Suppressor macrophage (primary cell): ENCODE data around the gene CDCA7.
"Not testable (repeated sequence)": the region's sequence is repeated elsewhere in the genome, so short reads cannot be mapped to it uniquely, and the experiment has no call there.

Source experiments
- DNase-seq, 4 experiments: peaks; one replicate each; pipeline ENCODE4 v3.0.0-alpha.2; 2020 to 2022
- total RNA-seq, 17 experiments: gene quantifications; one replicate each; lab custom pipeline; 2026; ENCODE audit warnings: mixed read lengths in 6 of 17, inconsistent platforms in 3 of 17; lab: John Stamatoyannopoulos, UW

Gene CDCA7
- total RNA-seq: 0.21 to 14.4 (median 3.7) reads per million in 17 experiments

DNA sequence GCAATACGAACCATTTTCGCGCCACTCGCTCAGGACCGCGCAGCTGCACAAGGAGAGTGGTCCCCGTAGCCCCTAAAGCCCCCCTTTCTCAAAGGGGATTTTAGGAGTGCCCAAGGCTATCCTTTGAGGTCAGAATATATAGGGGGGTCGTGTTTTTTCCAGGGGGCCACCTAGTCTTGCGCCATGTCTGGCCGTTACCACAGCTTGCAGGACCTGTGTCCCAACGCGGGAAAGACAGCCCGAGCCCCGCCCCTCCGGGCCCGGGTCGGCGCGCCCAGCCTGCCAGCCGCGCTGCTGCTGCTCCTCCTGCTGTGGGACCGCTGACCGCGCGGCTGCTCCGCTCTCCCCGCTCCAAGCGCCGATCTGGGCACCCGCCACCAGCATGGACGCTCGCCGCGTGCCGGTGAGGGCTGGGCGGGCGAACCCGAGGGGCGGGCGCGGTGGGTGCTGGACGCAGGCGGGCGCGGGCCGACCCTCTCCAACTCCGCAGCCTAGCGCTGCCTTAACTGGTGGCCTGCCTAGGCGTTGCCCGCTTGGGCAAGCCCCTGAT, at the start of gene CDCA7:
CDCA7 (plus strand) TSS at position 291 of the 550 bp plus-strand sequence; CDS start at position 383, 92 bp downstream.
- DNase-seq: peak; percentile 50 to 70 (median 58)

DNA sequence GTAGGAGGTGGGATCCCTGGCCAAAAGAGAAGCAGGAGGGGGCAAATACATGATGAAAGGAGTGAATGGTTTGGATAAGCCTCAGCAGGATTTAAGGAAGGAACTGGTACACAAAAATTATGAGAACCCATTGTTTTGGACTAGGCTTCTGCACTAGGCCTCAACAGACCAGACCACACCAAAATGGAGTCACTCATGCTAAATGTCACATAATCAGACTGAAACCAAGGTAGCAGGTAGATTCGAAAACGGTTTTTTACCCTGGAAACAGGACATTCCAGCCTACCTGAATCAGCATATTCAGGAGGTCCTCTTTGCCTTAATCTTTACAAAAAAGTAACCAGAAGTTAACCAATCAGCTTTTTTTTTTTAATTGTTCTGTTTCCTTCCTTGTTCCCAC, 49.4 kb upstream of the CDCA7 start:
- DNase-seq: no peak

DNA sequence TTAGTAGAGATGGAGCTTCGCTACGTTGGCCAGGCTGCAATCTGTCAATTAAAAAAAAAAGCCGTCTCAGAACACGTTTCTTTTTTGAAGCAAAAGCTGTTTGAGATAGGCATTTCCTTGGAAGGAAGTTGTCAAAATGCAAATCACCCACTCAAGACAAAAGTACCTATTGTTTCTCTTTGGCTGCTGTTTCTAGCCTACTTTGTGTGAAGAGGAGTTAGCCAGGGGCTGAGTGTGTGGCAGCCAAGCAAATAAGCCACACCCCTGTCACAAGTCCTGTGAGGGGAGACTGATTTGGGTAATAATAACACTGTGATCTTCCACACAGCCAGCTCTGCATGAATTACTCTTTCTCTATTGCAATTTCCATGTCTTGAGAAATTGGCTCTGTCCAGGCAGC, 47.4 kb upstream of the CDCA7 start:
- DNase-seq: no peak

DNA sequence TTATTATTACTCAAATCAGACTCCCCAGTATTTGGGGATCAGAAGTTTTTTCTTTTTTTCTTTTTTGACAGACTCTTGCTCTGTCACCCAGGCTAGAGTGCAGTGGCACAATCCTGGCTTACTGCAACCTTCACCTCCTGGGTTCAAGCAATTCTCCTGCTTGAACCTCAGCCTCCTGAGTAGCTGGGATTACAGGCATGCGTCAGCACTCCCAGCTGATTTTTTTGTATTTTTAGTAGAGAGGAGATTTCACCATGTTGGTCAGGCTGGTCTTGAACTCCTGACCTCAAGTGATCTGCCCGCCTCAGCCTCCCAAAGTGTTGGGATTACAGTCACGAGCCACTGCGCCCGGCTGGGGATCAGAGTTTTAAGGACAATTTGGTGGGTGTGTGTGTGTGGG, 45.3 kb upstream of the CDCA7 start:
- not testable (repeated sequence) for DNase-seq

DNA sequence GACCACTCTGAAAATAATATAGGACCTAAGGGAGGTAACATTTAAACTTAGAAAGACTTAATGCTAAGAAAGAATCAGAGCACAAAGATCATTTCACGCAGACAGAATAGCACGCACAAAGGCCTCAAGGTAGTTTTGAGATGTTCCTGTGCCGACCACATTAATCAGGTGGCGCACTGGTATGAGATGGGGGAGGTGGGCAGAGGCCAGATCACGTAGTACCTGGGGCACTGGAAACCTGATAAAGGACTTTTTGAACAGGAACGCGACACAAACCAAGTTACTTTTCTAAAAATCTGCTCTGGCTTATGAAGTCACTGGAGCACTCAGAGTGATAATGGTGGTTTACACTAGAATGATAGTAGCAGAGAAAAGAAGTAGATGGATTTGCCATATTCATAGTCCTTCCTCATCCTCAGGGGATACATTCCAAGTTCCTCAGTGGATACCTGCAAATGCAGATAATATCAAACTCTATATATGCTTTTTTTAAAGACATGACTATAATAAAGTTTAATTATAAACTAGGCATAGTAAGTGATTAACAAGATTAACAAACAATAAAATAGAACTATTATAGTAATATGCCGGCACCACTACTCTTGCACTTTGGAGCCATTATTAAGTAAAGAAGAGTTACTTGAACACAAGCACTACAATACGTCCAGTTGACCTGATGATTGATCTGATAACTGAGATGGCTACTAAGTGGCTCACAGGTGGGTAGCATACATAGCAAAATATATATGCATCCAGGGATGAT, 42.6 kb upstream of the CDCA7 start:
- DNase-seq: no peak

DNA sequence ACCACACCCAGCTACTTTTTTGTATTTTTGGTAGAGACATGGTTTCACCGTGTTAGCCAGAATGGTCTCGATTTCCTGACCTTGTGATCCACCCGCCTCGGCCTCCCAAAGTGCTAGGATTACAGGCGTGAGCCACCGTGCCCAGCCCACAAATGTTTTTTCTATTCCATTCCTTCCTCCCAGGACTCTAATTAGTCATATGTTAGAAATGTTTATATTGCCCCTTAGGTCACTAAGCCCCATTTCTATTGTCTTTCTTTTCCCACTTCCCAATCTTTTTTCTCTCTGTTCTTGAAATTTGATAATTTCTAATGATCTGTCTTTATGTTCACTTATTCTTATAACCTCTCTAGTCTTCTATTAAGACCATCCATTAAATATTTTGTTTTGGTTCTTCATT, 31.3 kb upstream of the CDCA7 start:
- no peak for DNase-seq

DNA sequence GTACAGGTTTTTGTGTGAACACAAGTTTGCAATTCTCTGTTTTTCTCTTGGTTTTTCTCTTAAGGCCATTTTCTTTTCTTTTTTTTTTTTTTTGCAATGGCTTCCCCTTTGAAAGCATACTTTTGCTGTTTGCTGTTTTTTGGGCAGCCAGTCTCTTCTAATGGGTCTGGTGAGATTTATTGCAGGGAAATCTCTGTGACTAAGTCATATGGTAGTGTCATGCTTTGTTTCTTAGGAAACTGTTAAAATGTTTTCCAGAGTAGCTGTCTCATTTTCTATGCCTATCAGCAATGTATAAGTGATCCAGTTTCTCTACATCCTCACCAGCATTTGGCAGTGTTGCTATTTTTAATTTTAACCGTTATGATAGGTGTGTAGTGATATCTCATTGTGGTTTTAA, 27.9 kb upstream of the CDCA7 start:
- DNase-seq: no peak

DNA sequence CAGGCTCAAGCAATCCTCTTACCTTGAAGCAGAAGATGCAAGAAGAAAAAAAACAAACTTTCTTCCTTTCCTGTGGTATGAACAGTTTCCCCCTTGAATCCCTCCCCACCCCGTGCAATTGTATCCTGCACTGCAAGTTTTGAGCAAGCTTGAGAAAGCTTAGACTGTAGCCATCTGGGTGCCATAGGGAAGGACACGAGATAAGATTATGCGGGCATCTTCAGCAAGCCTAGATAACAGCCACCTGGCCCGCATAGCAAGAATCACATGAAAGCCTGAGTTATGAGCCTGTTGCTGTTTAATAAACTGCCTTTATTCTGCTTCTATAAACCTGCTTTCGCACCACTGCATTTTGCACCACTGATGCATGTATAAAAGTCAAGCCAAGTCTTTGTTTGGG, 27.3 kb upstream of the CDCA7 start:
- no peak for DNase-seq

DNA sequence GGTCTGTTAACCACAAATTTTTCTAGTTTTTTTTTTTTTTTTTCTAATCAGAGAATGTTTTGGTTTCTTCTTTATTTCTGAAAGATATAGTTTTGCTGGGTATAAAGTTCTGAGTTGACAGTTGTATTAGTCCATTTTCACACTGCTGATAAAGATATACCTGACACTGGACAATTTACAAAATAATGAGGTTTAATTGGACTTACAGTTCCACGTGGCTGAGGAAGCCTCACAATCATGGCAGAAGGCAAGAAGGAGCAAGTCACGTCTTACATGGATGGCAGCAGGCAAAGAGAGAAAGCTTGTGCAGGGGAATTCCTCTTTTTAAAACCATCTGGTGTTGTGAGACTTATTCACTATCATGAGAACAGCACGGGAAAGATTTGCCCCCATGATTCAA, 21.7 kb upstream of the CDCA7 start:
- DNase-seq: not testable (repeated sequence)

DNA sequence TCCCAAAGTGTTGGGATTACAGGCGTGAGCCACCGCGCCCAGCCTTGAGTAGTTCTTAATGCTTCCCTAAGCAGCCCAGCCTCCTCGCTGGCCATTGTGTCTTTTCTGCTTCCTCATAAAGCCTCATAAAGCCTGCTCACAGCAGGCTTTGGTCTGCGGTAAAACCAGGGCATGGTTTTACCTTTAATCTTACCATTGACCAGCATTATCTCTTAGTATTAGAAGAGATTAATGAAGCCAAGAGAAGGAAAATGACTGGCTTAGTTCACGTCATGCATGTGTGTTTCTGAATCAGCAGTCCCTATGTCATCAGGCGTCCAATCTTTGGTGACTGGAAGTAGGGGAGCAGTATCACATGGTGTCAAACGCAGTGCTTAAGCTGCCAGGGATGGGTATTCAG, 14.9 kb upstream of the CDCA7 start:
- no peak for DNase-seq

DNA sequence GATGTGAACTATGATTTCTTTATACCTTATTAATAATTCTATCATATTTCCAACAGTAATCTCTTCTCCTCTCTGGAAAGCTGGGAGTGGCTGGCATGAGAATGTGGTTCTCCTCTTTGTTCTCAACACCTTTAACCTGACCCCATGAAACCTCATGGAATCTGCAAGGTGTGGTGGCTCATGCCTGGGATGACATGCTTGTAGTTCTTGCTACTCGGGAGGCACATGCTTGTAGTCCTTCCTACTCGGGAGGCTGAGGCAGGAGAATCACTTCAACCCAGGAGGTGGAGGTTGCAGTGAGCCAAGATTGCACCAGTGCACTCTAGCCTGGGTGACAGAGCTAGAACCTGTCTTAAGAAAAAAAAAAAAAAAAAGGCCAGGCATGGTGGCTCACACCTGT, 10.8 kb upstream of the CDCA7 start:
- no peak for DNase-seq

DNA sequence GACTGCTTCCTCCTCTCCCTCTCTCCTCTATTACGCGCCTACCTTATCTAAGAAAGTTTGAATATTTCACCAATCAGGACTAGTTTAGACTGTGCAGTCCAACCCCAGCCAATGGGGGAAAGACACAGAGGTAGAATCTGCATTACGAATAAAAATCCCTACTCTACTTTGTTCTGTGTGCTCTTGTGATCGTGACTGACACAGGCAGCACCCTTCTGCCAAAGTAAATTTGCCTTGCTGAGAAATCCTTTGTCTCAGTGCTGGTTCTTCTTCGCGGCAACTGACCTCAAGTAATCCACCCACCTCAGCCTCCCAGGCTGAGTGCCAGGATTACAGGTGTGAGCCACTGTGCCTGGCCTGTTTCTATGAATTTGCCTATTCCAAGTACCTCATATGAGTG, 8.6 kb upstream of the CDCA7 start:
- DNase-seq: peak in 1 of 4 experiments; percentile 14

DNA sequence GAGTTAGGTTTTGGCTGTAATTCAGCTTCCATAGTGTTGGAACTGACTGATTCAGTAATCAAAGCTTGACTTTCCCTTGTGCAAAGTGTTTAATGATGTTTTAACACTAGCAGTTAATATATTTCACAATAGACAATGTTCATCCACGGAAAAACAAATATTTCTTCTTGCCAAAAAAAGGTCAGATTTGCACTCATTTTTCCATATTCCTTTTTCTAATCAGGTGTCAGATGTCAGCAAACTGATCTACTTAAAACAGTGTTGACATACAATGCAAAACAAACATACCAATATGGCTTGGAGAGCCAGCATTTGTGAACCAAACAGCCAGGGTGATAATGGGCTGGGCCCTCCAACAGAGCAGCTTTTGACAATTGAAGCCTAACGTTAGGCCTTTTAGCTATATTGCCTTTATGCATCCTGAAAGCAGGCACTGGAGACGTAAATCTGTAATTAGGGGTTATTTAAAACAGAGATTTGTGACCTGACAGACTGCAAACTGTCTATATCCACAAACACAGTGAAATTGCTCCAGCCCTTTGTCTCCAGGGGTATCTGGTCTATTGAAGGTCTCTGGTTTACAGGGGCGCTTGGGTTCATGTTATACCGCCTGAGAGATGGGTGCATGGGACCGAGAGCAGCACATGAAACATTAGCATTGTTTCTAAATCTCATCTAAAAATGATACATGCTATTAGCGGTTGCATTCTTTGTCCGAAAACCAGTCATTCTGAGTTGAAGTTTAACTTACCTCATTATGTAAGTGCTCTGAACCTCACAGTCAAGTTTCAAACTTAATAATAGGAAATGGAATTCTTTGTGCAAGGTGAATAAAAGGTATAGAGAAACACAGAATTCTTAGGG, 7.1 kb upstream of the CDCA7 start:
- DNase-seq: no peak

DNA sequence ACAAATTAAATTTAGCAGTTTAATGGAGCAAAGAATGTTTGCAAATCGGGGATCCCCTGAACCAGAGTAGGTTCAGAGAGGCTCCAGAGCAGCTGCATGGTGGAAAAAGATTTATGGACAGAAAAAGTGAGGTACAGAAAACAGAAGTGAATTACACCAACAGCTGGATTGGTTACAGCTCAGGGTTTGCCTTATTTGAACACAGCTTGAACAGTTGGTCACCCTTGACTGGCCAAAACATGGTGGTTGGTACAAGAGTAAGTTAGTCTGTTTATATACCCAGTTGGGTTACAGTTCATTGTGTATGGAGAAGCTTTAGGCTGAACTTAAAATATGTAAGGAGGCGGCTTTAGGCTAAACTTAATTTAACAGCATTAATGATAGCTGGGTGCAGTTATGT, 5.4 kb upstream of the CDCA7 start:
- DNase-seq: no peak

DNA sequence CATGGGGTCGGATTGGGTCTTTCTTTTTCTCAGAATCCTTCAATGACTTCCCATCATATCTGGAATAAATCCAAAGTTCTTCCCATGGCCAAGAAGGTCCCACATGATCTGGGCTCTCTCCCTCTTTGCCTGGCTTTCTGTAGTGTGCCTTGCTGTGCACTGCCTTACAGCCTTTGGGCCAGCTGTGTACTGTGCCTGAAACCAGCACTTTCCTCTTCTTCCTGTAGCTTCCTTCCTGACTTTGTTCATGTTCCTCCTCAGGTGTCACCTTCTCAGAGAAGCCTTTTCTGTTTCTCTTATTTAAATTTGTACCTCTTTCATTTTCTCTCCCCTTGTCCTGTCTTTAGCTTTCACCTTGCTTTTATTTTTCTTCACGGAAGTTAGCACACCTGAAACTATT, 4.3 kb upstream of the CDCA7 start:
- DNase-seq: no peak

DNA sequence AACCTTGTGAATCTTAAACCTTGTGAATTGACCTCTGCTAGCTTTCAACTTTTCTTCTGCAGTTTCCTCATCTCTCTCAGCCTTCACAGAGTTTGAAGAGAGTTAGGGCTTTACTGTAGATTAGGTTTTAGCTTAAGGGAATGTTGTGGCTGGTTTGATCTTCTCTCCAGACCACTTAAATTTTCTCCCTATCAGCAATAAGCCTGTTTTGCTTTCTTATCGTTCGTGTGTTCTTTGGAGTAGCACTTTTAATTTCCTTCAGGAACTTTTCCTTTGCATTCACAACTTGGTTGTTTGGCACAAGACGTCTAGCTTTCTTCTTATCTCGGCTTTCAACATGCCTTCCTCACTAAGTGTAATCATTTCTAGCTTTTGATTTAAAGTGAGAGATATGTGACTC, 2.8 kb upstream of the CDCA7 start:
- DNase-seq: no peak

DNA sequence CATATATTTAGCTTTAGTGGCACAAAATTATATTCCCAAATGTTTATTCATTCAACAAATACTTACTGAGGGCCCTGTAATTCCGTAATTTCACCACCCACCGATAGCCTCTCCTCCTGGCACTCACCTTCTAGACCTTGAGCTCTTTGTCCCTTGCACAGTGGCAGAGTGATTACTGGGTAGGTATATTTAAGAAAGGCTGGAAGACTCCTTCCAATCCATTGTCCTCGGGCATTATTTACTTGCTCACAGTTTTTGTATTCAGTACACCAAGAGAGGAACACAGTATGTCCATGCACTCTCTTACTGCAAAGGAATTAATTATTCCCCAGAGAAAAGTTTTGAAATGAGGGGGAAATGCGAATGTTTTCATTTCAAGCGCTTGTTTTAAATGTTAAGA, 1.1 kb upstream of the CDCA7 start:
- no peak for DNase-seq

DNA sequence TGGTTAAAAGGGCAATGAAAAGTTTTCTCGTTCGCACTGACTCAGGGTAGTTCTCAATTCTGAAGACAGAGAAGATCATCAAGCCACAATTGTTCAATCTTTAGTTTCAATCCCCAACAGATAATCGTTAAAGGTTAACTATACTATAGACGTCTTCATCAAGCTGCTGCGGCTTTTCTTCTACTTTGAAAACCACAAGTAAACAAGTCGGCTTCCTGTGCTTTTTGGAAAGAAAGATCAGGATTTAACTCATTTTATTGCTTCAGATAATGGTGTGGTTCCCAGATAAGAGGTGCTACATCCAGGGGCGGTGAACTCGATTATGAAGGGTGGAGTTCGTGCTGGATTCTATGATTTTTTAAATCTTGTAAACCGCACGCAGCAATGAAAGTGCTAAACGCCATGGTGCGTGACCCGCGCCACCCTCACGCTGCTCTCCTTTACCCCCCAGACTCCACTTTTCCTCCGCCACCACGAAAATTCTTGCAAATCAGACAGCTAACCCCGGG, 545 bp upstream of the CDCA7 start:
- peak in 2 of 4 experiments; percentile 6 to 25 for DNase-seq

DNA sequence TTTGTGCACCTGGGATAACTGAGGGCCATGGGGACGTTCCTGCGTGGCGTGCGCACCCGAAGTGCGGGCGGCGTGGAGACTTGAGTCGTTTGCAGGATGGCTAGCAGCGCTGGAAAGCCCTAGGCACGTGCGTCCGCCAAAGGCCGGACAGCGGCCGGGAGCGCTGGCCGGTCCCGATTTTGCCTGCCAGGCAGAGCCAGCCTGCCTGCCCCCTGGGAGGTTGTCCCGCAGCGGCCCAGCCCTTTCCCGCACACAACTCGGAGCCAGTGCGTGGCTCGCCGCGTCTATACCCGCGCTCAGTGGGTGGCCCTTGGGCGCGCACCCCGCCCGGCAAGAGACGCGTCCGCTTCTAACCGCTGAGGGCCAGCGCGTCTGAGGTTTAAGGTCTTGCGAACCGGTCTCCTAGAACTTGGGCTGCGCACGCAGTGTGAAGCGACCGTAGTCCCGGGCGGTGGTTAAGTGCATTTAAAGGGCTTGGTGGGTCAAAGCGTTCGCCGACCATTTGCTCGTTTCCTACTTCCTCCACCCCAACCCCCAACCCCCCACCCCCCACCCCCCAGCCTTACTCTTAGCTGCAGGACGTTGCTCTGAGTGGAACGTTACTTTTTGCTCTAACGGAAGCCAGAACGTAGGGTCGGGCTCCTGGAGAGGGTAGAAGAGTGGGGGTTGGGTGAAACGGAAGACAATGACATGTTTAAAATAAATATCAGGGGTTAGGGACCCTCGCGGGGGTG, 627 bp downstream of the CDCA7 start:
- DNase-seq: peak; percentile 44 to 73 (median 61)

DNA sequence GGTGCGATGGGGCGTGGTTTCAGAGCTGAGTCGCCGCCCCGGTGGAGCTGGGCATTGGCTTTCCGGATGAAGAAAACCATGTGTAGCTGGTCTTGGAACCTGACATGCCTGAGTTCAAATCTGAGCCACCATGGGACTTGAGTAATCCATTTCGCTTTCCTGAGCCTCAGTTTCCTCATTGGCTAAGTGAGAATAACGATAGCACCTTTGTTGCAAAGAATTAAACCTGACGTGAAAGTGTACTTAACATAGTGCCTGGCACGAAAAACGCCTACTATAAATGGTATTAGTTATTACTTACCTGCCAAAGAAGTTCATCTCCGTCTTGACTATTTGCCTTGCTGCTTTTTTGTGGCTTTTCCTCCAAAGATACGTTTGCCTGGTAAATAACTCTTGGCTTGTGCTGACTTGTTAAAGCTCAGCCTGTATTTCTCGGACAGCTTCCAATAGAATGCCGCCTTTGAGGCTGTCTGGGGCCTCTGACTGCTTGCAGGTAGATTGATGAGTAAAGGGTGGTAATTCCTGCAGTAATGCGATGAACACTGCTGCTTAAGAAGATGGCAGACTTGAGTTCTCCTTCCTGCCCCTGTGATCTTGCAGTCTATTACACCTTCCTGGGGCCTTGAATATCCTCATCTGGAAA, 1.3 kb downstream of the CDCA7 start:
- no peak for DNase-seq

DNA sequence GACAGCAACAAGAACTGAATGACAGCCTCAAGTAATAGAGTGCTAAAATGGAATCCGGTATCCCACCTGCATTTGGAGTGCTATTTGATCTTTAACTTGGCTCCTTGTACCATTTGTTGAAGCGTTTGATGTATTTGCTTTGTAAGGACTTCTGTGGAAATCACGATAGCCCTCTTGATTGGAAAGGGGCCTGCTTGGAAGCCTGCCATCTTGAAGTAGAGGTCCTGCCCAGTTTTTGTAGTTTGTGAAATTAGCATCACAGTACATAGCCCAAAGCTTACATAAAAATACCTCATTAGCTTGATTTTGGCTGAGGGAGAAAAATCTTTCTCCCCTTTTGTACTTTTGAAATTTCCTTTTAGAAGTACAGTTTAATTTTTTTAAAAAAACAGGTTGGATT, 2.7 kb downstream of the CDCA7 start:
- DNase-seq: no peak

DNA sequence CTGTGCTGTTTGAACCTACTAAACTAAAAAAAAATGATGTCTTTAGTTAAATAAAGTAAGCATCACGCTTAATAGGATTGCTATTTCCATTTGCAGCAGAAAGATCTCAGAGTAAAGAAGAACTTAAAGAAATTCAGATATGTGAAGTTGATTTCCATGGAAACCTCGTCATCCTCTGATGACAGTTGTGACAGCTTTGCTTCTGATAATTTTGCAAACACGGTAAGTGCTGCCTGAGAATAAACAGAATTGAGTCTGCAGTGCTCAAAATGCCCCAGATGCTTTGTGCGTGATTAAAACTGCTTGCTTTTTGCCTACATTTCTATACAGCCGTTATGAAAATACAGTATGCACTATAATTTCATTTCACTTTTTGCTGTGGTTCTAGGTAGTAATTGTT, 3.9 kb downstream of the CDCA7 start:
- DNase-seq: no peak
